Measurements from ENCODE around the gene SPTBN2.
"Not testable (repeated sequence)": the region's sequence is repeated elsewhere in the genome, so short reads cannot be mapped to it uniquely, and the experiment has no call there.

SPTBN2 gene

DNA sequence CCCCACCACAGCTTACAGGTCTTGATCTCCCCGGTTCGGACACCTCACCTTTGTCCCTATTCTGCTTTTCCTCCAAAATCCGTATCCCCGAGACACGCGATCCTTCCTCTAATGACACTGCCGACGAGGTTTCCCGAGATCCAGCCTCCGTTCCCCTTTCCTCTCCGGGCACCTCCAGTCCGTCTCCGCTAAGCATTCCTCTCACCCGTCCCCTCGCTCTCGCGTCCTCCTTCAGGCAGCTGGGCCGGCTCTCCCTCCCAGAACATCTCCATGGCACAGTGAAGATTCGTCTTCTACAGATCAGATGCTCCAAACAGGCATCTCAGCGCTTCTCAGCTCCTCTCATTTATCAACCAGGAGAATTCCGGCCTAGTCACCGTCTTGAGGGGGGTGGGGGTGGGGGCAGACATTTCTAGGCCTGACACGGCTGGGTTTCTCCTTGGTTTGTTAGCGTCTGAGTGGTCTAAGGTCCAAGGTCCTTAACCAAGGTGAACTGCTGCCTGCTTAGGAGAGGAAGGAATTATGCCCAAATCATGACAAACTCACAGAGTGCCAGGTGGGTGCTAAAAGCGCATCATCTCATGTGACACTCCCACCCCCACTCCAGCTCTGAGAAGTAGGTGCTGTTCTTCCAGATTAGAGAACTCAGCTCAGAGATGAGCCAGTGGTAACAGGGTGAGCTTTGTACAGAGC, at the start of gene SPTBN2:
Gene SPTBN2 (minus strand): TSS at position 524 of the 693 bp plus-strand sequence. CDS start 7,976 bp downstream, outside the sequence.
- DNase-seq, result no peak

GRCh38 chr11:66768818-66769217, 39.8 kb upstream of the SPTBN2 start:
- no peak for DNase-seq

GRCh38 chr11:66768088-66768521, 39.1 kb upstream of the SPTBN2 start:
- DNase-seq, result no peak

DNA sequence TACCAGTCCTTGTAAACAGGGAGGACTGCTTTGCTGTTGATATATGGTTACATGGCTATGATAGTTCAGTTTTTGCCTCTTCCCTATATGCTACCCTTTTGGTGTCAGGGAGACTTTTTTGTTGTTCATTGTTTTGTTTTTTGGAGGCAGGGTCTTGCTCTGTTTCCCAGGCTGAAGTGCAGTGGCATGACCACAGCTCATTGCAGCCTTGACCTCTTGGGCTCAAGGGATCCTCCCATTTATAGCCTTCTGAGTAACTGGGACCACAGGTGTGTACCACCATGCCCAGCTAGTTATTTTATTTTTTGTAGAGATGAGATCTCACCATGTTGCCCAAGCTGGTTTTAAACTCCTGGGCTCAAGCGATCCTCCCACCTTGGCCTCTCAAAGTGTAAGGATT, 38.6 kb upstream of the SPTBN2 start:
- no peak for DNase-seq

DNA sequence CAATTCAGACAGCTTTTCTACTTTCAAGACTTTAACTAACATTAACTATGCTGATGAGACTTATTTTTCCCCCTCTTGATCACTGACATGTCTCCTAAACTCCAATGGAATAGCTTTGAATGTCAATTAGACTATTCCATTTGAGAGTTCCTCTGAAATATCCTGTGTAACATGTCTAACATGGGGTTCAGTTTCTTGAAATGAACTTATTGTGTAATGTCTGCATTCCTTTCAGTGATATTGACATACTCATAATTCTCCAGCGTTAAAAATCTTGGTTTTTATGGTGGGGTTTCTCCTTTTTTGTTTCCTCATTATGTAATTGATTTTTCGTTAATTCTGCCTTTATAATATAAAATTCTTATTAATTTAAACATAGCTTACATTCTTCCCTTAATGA, 37.7 kb upstream of the SPTBN2 start:
- DNase-seq, result no peak

DNA sequence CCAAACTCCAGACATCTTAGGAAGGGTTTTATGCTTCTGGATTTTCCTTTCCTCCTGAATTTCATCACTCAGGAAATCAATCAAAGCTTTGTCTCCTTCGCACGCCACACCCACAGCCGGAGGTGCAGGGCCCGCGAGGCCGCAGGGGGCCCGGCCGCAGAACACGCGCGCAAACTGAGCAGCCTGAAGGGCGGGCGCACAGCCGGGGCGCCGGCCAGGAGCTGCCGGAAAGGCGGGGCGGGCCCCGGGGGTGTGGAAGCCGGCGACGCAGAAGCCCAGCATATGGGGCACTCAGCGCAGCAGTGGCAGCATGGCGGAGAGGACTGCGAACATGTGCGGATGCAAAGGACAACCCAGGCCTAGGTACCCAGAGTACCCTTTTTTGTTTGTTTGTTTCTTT, 33.1 kb upstream of the SPTBN2 start:
- no peak for DNase-seq

DNA sequence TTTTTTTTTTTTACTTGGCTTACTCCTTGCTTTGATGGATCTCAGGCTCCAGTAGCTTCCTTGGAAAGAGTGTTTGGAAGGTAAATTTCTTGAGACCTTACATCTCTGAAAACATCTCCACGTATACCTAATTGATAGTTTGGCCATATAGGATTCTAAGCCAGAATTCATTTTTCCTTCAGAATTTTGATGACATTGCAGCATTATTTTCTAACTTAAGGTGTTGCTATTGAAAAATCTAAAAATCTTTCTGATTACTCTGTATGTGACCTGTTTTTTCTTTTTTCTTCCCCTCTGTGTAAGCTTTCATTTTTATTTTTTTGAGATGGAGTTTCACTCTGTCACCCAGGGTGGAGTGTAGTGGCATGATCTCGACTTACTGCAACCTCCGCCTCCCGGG, 23.1 kb upstream of the SPTBN2 start:
- no peak for DNase-seq

GRCh38 chr11:66749091-66749490, 20.1 kb upstream of the SPTBN2 start:
- DNase-seq, result peak; percentile 34 to 64

DNA sequence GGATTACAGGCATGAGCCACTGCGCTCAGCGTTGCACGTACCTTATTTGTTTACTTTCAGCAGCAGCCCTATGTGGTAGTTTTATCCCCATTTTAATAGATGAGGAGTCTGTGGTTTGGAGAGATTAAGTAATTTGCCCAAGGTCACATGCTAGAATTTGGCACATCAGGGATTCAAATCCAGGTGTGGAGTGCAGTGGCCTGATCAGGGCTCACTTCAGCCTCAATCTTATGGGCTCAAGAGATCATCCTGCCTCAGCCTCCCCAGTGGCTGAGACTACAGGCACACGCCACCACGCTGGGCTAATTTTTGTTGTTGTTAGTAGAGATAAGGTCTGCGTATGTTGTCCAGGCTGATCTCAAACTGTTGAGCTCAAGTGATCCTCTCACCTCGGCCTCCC, 18.5 kb upstream of the SPTBN2 start:
- no peak for DNase-seq

DNA sequence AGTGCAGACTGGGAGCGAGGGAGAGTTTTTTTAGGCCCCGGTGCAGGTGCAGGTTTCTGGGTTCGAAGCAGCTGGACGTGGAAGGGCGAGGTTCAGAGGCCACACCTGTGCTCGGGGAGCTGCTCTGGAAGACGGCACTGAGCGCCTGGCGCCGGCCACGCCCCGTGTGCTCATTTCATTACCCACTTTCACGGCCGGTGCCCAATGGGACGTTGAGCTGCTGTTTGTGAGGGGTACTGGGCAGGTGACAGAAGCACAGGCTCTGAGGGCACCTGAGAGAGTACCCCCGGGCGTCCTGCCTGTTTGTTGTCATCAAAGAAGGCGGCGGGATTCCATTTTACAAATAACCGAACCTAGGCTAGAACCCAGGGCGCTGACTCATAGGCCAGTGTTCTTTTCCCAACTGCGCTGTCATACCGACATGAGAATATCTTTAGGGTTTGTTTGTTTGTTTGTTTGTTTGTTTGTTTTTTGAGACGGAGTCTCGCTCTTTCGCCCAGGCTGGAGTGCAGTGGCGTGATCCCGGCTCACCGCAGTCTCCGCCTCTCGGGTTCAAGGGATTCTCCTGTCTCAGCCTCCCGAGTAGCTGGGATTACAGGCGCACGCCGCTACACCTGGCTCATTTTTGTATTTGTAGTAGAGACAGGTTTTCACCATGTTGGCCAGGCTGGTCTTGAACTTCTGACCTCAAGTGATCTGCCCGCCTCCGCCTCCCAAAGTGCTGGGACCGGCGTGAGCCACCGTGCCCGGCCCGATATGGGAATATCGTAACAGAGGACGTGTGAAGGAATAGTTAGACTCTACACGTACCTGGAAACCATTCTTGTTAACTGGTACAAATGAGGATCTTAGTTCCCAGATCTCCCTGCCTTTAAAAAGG, 16.6 kb upstream of the SPTBN2 start:
- DNase-seq, result no peak

GRCh38 chr11:66744485-66745355, 15.7 kb upstream of the SPTBN2 start:
- DNase-seq, result peak; percentile 76 to 92

DNA sequence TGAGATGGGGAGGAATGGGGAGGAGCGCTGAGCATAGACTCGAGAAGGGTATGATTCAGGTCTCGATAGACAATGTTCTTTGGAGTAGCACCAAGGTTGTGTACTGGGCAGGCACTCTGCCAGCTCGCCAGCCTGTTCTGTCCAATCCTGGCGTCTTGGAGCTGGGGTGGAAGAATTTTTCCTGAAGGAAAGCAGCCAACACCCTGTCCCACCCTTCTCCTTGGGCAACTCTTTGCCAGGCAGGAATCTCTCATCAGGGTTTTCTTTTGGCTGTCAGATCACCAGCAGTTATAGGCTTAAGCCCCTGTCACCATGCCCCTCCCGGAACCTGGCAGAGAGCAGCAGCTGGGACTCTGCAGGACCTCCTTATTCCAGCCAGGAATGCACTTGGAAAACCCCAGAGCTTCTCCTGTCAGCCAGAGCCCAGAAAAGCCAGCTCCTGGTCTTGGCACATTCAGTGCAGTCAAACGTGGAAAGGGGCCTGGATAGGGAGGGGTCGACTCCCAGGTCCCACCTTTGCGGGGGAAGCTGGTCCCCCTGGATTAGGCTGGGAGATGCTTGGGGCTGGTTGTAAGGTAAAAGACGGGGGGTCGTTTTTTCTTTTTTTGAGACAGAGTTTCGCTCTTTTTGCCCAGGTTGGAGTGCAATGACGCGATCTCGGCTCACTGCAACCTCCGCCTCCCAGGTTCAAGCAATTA, 14.4 kb upstream of the SPTBN2 start:
- DNase-seq, result peak; percentile 93 to 98

- DNase-seq, result no peak
These were observed 12.1 kb upstream of the SPTBN2 start for GRCh38 chr11:66741153-66741552.

- DNase-seq, result no peak
These were observed 11.0 kb upstream of the SPTBN2 start for GRCh38 chr11:66739983-66740382.

DNA sequence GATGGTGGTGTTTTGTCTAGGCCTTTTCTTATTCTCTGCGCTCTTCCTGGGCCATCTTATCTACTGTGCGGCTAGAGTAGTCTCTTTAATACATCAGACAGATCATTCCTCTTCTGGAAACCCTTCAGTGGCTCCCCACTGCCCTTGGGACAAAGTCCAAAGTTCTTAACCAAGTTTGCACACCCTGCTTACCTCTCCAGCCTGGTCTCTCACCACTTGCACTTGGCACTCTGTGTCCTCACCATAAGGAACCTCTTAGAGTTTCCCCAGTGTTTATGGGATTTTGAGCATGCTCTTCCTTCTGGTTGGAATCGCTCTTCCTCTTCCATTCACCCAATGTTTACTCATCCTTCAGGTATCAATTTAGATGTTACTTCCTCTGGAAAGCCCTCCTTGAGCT, 5.2 kb upstream of the SPTBN2 start:
- DNase-seq, result no peak

GRCh38 chr11:66729447-66729846, 431 bp upstream of the SPTBN2 start:
- no peak for DNase-seq

DNA sequence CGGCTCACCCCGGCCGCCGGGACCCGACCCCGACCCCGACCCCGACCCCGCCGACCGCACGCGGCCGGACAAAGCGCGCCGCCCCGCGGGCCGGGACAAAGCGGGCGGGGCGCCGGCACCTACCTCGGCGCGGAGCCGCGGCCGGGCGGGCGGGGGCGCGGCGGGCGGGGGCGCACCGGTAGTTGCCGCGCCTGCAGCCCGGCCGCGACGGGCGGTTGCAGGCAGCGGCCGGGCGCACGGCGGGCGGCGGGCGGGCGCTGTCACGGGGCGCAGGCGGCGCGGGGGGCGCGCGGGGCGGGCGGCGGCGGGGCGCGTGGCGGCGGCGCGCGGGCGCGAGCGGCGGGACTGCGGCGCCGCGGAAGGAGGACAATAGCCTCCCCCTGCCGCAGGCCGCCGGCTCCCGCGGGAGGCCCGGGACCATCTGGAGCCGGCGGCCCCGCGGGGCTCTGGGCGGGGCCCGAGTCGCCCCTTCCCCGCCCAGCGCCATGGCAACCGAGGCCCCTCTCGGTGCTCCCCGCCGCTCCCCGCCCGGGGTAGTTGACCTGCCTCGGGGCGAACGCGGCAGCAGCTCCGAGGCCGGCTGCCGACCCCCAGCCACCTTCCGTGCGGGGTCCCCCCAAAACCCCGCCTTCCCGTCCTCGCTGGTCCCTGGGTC, 851 bp downstream of the SPTBN2 start:
- peak in 1 of 2 experiments; percentile 32 for DNase-seq

GRCh38 chr11:66727282-66728037, 1.6 kb downstream of the SPTBN2 start:
- peak in 1 of 2 experiments; percentile 29 for DNase-seq

- DNase-seq, result no peak
These were observed 3.4 kb downstream of the SPTBN2 start for GRCh38 chr11:66725647-66726046.

DNA sequence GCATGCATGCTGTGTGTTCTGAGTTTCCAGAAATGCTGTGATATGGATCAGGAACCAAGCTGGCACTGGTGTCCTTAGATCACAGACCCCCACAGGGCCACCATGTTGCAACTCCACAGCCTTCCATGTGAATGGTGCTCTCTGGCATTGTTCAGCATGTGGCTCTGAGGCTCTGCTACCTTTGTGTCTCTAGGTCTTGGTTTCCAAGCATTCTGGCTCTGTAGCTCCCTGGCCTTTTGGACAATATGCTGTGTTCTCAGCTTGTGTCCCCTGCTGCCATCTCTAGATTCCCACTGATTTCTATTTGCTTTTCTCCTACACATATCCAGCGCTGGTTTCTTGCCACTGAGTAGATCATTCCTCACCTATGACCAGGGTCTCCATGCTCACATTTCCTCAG, 3.9 kb downstream of the SPTBN2 start:
- no peak for DNase-seq

DNA sequence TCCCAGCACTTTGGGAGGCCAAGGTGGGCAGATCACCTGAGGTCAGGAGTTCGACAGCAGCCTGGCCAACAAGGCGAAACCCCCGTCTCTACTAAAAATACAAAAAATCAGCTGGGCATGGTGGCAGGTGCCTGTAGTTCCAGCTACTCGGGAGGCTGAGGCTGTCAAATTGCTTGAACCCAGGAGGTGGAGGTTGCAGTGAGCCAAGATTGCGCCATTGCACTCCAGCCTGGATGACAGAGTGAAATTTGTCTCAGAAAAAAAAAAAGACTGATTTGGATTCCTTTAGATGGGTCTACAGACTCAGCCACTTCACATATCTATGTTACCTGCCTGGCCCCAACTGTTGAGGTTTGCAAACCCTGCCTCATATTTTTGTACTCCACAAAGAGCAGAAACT, 4.8 kb downstream of the SPTBN2 start:
- not testable (repeated sequence) for DNase-seq

Data from NCI-H446 (cell line).